Type B pancreatic cell (in vitro differentiated cells): ENCODE data around the gene FRY. TPM values are rescaled to one million over a fixed set of nuclear protein-coding genes. Genes with fewer than 3 reads are reported as not detected.

Experiments
- DNase-seq: peaks from one replicate; pipeline ENCODE4 v3.0.0; 2021; ENCODE audit warnings: mixed read lengths; ENCODE audit not compliant: unreplicated experiment; ENCODE audit errors: extremely low spot score
- H3K27ac Mint-ChIP-seq: 2 replicates; pipeline ENCODE4 v1.8.0; 2021; ENCODE audit warnings: mild to moderate bottlenecking, mixed read lengths
- H3K27me3 Mint-ChIP-seq: 2 replicates; pipeline ENCODE4 v1.8.0; 2021; ENCODE audit warnings: mixed read lengths
- H3K36me3 Mint-ChIP-seq: 2 replicates; pipeline ENCODE4 v1.8.0; 2021; ENCODE audit warnings: mixed read lengths
- H3K4me1 Mint-ChIP-seq: one replicate; pipeline ENCODE4 v1.8.0; 2021; ENCODE audit warnings: mixed read lengths; ENCODE audit not compliant: unreplicated experiment
- H3K4me3 Mint-ChIP-seq: 2 replicates; pipeline ENCODE4 v1.8.0; 2021; ENCODE audit warnings: mild to moderate bottlenecking, mixed read lengths
- H3K9me3 Mint-ChIP-seq: 2 replicates; pipeline ENCODE4 v1.8.0; 2021; ENCODE audit warnings: mixed read lengths
- CTCF ChIP-seq: fragments of 200-600 bp; sonication (generic); conservative IDR thresholded peaks from 2 replicates; pipeline ENCODE4 v1.5.0; 2021; ENCODE audit warnings: antibody characterized with exemption, mild to moderate bottlenecking
- total RNA-seq: library from RNA; stranded (reverse); gene quantifications from 2 replicates; pipeline ENCODE4 v1.2.1, GENCODE V29; 2021; ENCODE audit warnings: low replicate concordance

The FRY gene
- total RNA-seq, 1 donor from 2014 or later, result 13.4 TPM

GRCh38 chr13:32247887-32248286 is 216.3 kb downstream of the FRY start:
- peaks cover 7% of the 10 kb centered on the region for H3K4me1 Mint-ChIP-seq
- no peaks in the 10 kb centered on the region for H3K27me3 Mint-ChIP-seq
- DNase-seq, result no peak
- no peak overlapping the region for H3K27ac Mint-ChIP-seq
- H3K36me3 Mint-ChIP-seq, result peaks cover 4% of the 10 kb centered on the region
- TF ChIP-seq CTCF, result no peak
- H3K4me3 Mint-ChIP-seq, result no peak overlapping the region
- no peaks in the 10 kb centered on the region for H3K9me3 Mint-ChIP-seq

GRCh38 chr13:32248801-32249200 is 217.2 kb downstream of the FRY start:
- peaks cover 4% of the 10 kb centered on the region for H3K36me3 Mint-ChIP-seq
- no peak for TF ChIP-seq CTCF
- peaks cover 7% of the 10 kb centered on the region for H3K4me1 Mint-ChIP-seq
- H3K4me3 Mint-ChIP-seq, result no peak overlapping the region
- no peak overlapping the region for H3K27ac Mint-ChIP-seq
- no peak for DNase-seq
- H3K9me3 Mint-ChIP-seq, result no peaks in the 10 kb centered on the region
- H3K27me3 Mint-ChIP-seq, result no peaks in the 10 kb centered on the region

GRCh38 chr13:32252812-32253438 is 221.4 kb downstream of the FRY start:
- Mint-ChIP-seq H3K9me3 (no peaks in the 10 kb centered on the region), H3K4me3 (no peak overlapping the region), H3K4me1 (peaks cover 5% of the 10 kb centered on the region), H3K27ac (no peak overlapping the region), H3K27me3 (no peaks in the 10 kb centered on the region), H3K36me3 (peaks cover 3% of the 10 kb centered on the region)
- no peak for TF ChIP-seq CTCF
- no peak for DNase-seq

GRCh38 chr13:32253911-32254399 is 222.4 kb downstream of the FRY start:
- no peak for TF ChIP-seq CTCF
- H3K27me3 Mint-ChIP-seq, result no peaks in the 10 kb centered on the region
- no peak for DNase-seq
- H3K36me3 Mint-ChIP-seq, result peaks cover 4% of the 10 kb centered on the region
- peaks cover 5% of the 10 kb centered on the region for H3K4me1 Mint-ChIP-seq
- peak overlapping the region; percentile 29 for H3K27ac Mint-ChIP-seq
- no peak overlapping the region for H3K4me3 Mint-ChIP-seq
- H3K9me3 Mint-ChIP-seq, result no peaks in the 10 kb centered on the region

GRCh38 chr13:32254416-32254815 is 222.8 kb downstream of the FRY start:
- H3K9me3 Mint-ChIP-seq, result no peaks in the 10 kb centered on the region
- peak overlapping the region; percentile 29 for H3K27ac Mint-ChIP-seq
- no peaks in the 10 kb centered on the region for H3K27me3 Mint-ChIP-seq
- H3K4me3 Mint-ChIP-seq, result no peak overlapping the region
- TF ChIP-seq CTCF, result no peak
- H3K36me3 Mint-ChIP-seq, result peaks cover 4% of the 10 kb centered on the region
- peaks cover 5% of the 10 kb centered on the region for H3K4me1 Mint-ChIP-seq
- no peak for DNase-seq
